HUES48 (cell line): ENCODE results near the gene CLDN7.

ENCODE experiments used
- H3K27ac ChIP-seq: one replicate; pipeline ENCODE4 v1.7.0; 2013; ENCODE audit warnings: low read depth, low read length, inconsistent platforms
- H3K27me3 ChIP-seq: 2 replicates; pipeline ENCODE4 v1.6.1; 2013; ENCODE audit warnings: mild to moderate bottlenecking, low read length; ENCODE audit not compliant: control insufficient read depth, insufficient read depth
- H3K36me3 ChIP-seq: 2 replicates; pipeline ENCODE4 v1.6.1; 2013; ENCODE audit warnings: low read length; ENCODE audit not compliant: control insufficient read depth, insufficient read depth
- H3K4me1 ChIP-seq: 2 replicates; pipeline ENCODE4 v1.6.1; 2013; ENCODE audit warnings: mild to moderate bottlenecking, low read length; ENCODE audit not compliant: control insufficient read depth, insufficient read depth
- H3K4me3 ChIP-seq: 2 replicates; pipeline ENCODE4 v1.5.1; 2013; ENCODE audit warnings: mild to moderate bottlenecking, low read depth, low read length
- H3K9ac ChIP-seq: 2 replicates; pipeline ENCODE4 v1.6.1; 2013; ENCODE audit warnings: mild to moderate bottlenecking, low read depth, low read length, moderate library complexity
- H3K9me3 ChIP-seq: 2 replicates; pipeline ENCODE4 v1.6.1; 2013; ENCODE audit warnings: low read length; ENCODE audit not compliant: control insufficient read depth, insufficient read depth

CLDN7 gene

GRCh38 chr17:7262935-7263800, 890 bp upstream of the CLDN7 start:
- Histone ChIP-seq H3K4me3 (peak overlapping the region; percentile 91), H3K4me1 (peaks cover 14% of the 10 kb centered on the region; the same call in 1 of the 2 replicates)

GRCh38 chr17:7261379-7262191, 693 bp downstream of the CLDN7 start:
- Histone ChIP-seq H3K4me3 (peak overlapping the region; percentile 91), H3K27me3 (no peaks in the 10 kb centered on the region), H3K9ac (peak overlapping the region; percentile 99), H3K9me3 (no peaks in the 10 kb centered on the region), H3K36me3 (peaks cover 30% of the 10 kb centered on the region), H3K27ac (peak overlapping the region; percentile 89), H3K4me1 (peaks cover 14% of the 10 kb centered on the region; the same call in 1 of the 2 replicates)

More at GRCh38 chr17:7262935-7263800, 890 bp upstream of the CLDN7 start:
- Histone ChIP-seq H3K27me3 (no peaks in the 10 kb centered on the region), H3K9ac (peak overlapping the region; percentile 51), H3K36me3 (peaks cover 19% of the 10 kb centered on the region), H3K27ac (peak overlapping the region; percentile 89), H3K9me3 (no peaks in the 10 kb centered on the region)

GRCh38 chr17:7260651-7261378, 1.5 kb downstream of the CLDN7 start:
- Histone ChIP-seq H3K4me1 (peaks cover 14% of the 10 kb centered on the region; the same call in 1 of the 2 replicates), H3K4me3 (peak overlapping the region; percentile 91), H3K9me3 (no peaks in the 10 kb centered on the region), H3K36me3 (peaks cover 38% of the 10 kb centered on the region), H3K27me3 (no peaks in the 10 kb centered on the region), H3K27ac (peak overlapping the region; percentile 89), H3K9ac (peak overlapping the region; percentile 99)

- Histone ChIP-seq H3K9me3 (no peaks in the 10 kb centered on the region), H3K4me3 (peak overlapping the region; percentile 91), H3K4me1 (peaks cover 14% of the 10 kb centered on the region; the same call in 1 of the 2 replicates), H3K27ac (peak overlapping the region; percentile 89), H3K9ac (peak overlapping the region; percentile 99; the same call in 1 of the 2 replicates), H3K36me3 (peaks cover 42% of the 10 kb centered on the region), H3K27me3 (no peaks in the 10 kb centered on the region)
Measured at GRCh38 chr17:7260151-7260550, 2.1 kb downstream of the CLDN7 start.

- no peaks in the 10 kb centered on the region for H3K27me3 ChIP-seq
- no peak overlapping the region for H3K9ac ChIP-seq
- H3K27ac ChIP-seq = no peak overlapping the region
- no peak overlapping the region for H3K4me3 ChIP-seq
- H3K4me1 ChIP-seq = peaks cover 13% of the 10 kb centered on the region; the same call in 1 of the 2 replicates
- no peaks in the 10 kb centered on the region for H3K9me3 ChIP-seq
- peaks cover 48% of the 10 kb centered on the region for H3K36me3 ChIP-seq
Measured at GRCh38 chr17:7259555-7259889, 2.8 kb downstream of the CLDN7 start.

- H3K27me3 ChIP-seq = no peaks in the 10 kb centered on the region
- no peaks in the 10 kb centered on the region for H3K9me3 ChIP-seq
- peaks cover 53% of the 10 kb centered on the region for H3K36me3 ChIP-seq
- peaks cover 7% of the 10 kb centered on the region; the same call in 1 of the 2 replicates for H3K4me1 ChIP-seq
- no peak overlapping the region for H3K4me3 ChIP-seq
- H3K27ac ChIP-seq = no peak overlapping the region
- H3K9ac ChIP-seq = no peak overlapping the region
Measured at GRCh38 chr17:7258731-7259554, 3.3 kb downstream of the CLDN7 start.

GRCh38 chr17:7256766-7257456, 5.4 kb downstream of the CLDN7 start:
- Histone ChIP-seq H3K27me3 (no peaks in the 10 kb centered on the region), H3K9me3 (no peaks in the 10 kb centered on the region)

GRCh38 chr17:7254511-7254910, 7.8 kb downstream of the CLDN7 start:
- no peak overlapping the region for H3K27ac ChIP-seq
- H3K9ac ChIP-seq = no peak overlapping the region
- H3K9me3 ChIP-seq = no peaks in the 10 kb centered on the region
- H3K27me3 ChIP-seq = no peaks in the 10 kb centered on the region
- peaks cover 15% of the 10 kb centered on the region for H3K4me1 ChIP-seq
- H3K36me3 ChIP-seq = peaks cover 53% of the 10 kb centered on the region
- H3K4me3 ChIP-seq = no peak overlapping the region

More at GRCh38 chr17:7256766-7257456, 5.4 kb downstream of the CLDN7 start:
- Histone ChIP-seq H3K27ac (no peak overlapping the region), H3K4me1 (peaks cover 5% of the 10 kb centered on the region), H3K36me3 (peaks cover 58% of the 10 kb centered on the region), H3K4me3 (no peak overlapping the region), H3K9ac (no peak overlapping the region)

GRCh38 chr17:7253082-7253481, 9.2 kb downstream of the CLDN7 start:
- Histone ChIP-seq H3K4me3 (peak overlapping the region; percentile 83), H3K9ac (peak overlapping the region; percentile 89), H3K9me3 (no peaks in the 10 kb centered on the region), H3K4me1 (peaks cover 15% of the 10 kb centered on the region), H3K27ac (peak overlapping the region; percentile 99), H3K27me3 (no peaks in the 10 kb centered on the region), H3K36me3 (peaks cover 39% of the 10 kb centered on the region)
